Activated CD4-positive, alpha-beta T cell treated with anti-CD3 and anti-CD28 coated beads, Interleukin-2, amount 50 U/mL, for 24 hours (primary cell): ENCODE data around the gene WDR6.
A peak's percentile ranks its signal among the peaks of the same experiment; 100 is the strongest.

ENCODE experiments used
- DNase-seq, 2 donors: peaks; one replicate each; pipeline ENCODE4 v3.0.0-alpha.2; 2020; ENCODE audit warnings: low read depth in 1 of 2, low spot score in 1 of 2

Gene WDR6

DNA sequence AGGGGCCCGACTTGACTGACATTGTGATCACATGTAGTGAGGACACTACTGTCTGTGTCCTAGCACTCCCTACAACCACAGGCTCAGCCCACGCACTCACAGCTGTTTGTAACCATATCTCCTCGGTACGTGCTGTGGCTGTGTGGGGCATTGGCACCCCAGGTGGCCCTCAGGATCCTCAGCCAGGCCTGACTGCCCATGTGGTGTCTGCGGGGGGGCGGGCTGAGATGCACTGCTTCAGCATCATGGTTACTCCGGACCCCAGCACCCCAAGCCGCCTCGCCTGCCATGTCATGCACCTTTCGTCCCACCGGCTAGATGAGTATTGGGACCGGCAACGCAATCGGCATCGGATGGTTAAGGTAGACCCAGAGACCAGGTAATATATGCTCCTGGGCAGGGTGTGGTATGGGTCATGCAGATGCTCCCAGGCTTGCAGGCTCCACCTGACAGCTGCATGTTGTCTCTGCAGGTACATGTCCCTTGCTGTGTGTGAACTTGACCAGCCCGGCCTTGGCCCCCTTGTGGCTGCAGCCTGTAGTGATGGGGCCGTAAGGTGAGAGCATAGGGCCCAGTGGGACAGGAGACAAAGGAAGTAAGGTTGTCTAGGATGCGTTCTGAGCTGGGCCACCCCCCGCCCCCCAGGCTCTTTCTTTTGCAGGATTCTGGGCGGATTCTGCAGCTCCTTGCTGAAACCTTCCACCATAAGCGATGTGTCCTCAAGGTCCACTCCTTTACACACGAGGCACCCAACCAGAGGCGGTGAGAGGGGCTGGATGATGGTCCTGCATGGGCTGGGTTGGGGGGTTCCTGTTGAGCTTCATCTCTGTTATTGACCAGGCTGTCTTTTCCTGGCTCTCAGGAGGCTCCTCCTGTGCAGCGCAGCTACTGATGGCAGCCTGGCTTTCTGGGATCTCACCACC, 6.8 kb downstream of the WDR6 start:
- no peak for DNase-seq

DNA sequence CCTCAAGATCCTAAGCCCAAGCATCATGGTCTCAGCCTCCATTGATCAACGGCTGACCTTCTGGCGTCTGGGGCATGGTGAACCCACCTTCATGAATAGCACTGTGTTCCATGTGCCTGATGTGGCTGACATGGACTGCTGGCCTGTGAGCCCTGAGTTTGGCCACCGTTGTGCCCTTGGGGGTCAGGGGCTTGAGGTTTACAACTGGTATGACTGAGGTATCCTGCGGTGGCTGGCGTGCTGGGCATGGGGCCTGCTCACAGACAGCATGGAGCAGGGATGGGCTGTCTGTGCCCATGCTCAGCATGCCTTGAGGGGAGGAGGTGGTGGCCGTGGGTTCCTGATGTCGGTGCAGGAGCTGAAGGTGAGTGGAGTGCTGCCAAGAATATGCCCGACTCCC, 7.9 kb downstream of the WDR6 start:
- no peak for DNase-seq

DNA sequence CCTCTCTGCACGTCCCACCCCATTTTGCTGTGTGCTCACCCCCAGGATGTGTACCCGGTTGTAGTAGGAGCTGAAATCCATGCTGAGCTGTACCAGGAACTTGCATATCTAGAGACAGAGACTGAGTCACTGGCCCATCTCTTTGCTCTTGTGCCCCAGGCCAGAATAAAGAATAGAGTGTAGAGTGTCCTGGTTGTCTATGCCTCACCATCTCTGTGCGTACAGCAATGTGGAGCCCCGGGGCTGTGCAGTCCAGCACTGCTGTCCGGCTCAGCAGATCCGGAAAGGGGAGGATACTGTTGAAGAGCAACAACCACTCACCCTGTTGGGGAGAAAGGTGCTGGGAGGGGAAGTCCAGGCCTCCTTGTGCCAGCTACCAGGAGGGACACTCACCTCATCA, 8.6 kb downstream of the WDR6 start:
- DNase-seq: no peak

DNA sequence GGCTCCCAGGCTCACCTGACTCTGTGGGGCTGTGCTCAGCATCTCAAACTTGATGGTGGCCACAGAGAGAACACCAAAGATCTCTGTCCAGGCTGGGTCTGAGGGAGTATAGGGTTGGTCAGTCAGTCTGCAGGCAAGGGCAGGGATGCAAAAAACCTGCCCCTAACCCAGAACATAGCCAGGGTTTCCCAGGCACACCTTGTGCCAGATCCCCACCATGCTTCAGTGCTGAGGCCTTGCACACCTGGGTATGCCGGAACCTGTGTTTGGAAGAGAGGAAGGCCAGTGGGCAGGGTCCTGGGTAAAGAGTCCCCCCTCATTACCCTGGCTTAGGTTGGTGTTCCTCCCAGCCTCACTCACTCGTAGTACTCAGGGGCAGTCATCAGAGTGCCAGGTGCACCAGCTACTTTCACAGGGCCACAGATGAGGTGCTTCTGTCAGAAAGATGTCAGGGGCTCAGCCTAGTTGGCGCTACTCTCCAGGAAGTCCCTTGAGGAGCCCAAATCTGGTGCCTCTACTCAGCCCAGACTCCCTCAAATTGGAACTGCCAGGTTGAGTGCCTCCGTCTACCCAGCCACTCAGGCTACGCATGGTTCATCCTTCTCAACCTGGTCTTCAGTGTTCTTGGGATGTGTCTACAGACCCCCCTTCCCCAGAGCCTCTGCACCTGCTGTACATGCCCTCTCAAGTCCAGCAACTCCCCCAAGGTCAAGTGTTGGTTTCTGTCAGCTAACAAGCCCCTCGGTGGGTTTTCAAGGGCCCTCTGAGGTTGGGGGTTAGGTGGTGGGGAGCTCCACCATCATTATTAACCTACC, 9.4 kb downstream of the WDR6 start:
- no peak for DNase-seq

DNA sequence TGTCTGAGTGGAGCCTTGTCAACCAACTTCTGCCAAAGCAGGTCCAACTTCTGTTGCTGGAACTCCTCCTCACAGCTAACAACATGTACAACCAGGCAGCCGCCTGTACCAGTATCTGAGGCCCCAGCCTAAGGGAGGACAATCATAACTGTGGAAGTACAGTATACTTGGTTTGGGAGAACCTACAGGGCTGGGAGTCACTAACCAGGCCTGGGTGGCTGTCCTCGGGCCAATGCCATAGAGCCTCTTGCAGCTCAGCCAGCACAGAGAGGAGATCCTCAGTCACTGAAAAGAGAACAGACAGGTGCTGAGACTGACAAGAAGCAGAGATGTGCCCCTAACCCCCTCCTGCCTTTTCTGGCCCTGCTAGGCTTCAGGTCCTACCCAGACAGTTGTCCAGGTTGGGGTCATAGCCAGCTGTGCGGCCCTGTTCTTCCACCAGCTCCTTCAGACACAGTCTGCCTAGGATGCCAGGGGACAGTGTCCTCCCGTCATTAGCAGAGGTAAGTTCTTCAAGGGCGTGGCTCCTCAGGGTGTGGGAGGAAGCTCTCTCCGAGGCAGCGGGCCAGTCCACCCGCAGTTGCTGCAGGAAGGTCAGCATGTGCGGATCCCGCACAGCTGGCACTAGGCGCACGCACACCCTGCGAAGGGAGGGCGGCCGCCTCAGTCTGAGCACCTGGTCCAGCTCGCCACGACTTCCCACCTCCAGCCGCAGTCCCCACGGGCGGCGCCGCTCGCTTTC, 10.2 kb downstream of the WDR6 start:
- DNase-seq: no peak

DNA sequence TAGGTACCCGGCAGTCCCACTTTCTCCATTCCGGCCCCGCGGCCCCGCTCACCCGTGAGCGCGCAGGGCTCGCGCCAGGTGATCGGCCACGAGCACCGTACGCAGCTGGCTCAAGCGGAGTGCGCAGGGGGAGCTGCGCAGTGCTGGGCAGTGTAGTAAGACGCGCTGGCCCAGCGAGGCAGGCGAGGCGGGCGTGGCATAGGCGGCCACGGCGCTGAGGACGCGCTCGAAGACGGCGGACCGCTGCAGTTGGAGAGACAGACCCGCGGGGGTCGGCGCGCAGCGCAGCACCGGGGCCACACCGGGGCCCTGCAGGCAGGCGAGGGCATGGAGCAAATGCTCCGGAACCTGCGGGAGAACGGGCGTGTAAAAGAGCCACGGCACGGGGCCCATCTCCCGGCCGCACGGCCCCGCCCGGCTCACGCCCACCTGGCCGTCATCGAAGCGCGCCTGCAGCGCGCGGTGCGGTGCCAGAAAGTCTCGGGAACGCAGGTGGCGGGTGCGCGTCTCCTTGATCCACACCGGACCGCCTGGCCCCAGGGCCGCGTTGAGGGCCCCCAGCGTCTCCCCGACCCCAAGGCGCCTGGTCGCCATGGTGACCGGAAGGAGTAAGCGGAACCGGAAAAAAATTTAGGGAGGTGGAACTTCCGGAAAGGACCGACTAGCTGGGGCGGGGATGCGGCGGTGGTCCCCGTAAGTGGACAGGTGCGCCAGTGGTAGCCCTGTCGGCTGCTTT, 10.9 kb downstream of the WDR6 start, which contains the start of gene DALRD3:
Gene DALRD3 (minus strand): TSS at position 610 of the 736 bp plus-strand sequence. CDS start 16 bp downstream, at position 594.
- peak; percentile 41 to 57 for DNase-seq

DNA sequence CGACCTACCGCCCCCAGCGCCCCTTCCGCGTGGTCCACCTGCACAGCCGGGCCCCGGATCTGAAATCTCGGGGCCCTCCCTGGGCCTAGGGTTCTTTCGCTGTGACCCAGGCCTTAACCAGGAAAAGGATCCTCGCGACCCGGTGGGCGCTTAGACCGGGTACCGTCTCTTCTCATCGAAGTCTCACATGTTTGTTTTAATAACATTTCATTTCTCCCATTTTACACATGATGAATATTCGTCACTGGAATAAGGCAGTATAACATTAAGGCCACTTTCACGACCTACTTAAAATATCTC, 11.5 kb downstream of the WDR6 start:
- no peak for DNase-seq

DNA sequence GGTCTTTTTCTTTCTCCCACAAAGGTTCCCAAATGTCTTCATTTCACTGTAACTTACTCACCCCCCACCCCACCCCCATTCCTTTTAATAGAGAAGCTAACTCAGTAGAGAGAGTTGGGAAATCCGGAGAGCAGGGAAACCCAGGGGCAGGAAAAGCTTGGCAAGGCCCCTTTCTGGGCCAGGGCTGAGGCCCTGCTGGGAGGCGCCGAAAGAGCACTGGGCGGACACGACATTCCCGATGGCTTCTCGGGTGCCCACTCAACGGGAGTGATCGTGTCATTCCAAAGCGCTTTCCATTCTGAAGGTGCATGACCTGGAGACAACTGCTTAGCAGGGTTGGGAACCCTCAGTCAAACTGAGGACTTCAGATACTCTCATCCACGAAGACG, 12.7 kb downstream of the WDR6 start:
- no peak for DNase-seq

DNA sequence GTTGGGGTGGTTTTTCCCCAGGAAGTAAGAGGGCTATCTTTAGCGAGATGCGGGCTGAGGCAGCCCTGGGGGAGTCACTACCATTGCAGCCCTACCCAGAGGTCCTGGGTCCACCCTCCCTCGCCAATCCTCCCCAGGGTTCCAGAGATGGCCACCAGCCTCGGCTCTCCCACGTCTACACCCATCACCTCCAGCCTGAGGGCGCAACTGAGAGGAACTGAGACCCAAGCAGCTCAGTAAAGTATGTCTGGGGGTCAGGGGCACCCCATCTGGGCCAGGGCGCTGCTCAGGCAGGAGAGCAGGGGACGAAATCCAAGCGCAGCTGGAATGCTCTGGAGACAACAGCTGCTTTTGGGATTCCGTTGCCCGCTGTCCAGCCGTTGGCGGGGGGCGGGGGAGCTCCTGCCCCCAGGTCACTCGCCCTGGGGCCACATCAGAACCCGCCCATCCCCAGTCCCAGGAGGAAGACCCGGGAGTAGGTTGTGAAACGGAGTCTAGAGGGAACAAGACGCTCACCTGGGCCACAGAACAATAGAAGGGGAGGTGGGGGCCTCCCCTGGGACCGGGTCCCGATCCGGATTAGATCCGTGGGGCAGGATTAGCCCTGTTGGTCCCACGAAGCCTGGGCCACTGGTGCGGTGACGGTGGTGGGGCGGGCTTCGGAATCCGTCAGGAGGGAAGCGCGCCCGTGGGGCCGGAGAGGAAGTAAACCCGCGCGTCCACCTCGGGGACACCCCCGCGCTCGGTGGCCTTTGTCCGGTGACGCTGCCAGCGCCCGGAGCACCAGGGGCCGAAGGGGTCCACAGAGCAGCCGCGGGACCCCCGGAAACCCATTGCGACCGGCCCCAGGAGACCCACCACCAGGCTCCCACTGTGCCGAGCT, 13.4 kb downstream of the WDR6 start:
- no peak for DNase-seq

DNA sequence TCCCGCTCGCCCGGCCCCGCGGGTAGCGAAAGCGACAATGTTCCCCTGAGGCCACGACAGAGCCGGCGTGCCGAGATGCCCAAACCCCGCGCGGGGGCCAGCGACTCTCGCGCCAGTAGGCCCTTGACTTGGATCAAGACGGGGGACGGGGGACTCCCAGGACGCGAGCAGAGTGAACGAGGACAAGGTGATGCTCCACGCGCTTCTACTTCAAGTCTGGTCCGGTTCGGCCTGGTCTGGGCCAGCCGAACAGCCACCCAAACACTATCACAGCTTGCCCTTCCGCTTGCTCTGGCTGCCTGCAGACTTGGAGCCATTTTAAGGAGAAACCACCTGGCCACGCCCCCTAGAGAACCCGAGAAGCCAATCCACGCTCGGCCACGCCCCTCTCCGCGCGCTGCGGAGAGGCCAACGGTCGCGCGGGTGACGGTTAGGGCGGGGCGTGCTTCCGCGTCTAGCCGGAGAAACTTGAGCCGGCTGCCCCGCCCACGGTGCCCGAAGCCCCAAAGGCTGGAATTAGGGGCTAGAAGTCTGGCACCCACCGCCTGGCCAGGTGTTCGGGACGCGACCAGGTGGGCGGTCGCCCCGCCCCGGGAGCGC, 14.1 kb downstream of the WDR6 start:
- peak; percentile 89 to 97 for DNase-seq

DNA sequence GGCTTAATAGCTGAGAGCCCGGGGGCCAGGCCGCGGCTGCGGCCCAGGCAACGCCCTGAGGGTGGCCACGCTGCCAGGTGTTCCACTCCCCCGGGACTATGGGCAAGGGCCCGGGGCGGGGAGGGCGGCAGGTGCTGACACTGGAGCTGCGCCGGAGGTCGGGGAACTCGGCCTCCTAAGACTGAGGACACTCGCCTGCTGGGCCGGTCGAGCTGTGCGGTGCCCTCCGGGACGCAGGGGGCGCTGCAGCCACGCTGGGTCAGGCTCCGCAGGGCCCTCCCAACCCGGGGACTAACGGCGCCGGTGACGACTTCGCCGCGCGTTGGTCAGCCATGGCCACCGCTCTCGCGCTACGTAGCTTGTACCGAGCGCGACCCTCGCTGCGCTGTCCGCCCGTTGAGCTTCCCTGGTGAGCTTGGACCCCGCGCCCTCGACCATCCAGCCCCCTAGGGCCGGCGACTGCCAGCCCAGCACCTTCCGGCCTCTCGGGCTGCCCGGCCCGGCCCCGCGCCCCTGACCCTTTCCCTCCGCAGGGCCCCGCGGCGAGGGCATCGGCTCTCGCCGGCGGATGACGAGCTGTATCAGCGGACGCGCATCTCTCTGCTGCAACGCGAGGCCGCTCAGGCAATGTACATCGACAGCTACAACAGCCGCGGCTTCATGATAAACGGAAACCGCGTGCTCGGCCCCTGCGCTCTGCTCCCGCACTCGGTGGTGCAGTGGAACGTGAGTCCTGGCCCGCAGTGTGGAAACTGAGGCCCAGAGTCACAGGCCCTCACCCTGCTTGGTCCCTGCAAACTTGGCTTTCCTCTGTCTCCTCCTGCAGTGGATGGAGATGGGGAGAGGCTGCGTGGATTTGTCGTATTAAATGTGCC, 14.9 kb downstream of the WDR6 start, which contains the start of gene NDUFAF3:
Gene NDUFAF3 (plus strand): TSS at position 309 of the 875 bp plus-strand sequence. CDS start 24 bp downstream, at position 333.
- peak; percentile 88 to 92 for DNase-seq

DNA sequence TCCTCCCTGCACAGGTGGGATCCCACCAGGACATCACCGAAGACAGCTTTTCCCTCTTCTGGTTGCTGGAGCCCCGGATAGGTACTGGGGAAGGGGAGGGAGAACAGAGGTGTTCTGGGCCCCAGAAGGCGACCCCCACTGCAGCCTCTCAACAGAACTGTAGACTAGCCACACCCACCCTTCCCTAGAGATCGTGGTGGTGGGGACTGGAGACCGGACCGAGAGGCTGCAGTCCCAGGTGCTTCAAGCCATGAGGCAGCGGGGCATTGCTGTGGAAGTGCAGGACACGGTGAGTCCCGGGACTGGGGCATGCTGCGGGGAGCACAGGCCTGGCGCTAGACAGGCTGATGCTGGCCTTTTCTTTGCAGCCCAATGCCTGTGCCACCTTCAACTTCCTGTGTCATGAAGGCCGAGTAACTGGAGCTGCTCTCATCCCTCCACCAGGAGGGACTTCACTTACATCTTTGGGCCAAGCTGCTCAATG, 15.5 kb downstream of the WDR6 start:
- DNase-seq: no peak

DNA sequence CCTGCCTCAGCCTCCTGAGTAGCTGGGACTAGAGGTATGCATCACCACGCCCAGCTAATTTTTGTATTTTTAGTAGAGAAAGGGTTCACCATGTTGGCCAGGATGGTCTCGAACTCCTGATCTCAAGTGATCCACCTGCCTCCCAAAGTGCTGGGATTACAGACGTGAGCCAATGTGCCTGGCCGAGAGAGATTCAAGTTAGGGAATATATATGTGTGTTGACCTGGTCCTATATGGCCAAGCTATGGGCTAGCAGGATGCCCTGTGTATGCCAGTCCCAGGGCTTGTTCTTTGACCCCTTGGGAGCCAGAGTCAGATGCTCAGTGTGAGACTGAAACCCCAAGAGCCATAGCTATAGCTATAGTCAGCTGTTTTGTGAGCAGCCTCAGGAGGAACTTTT, 16.6 kb downstream of the WDR6 start:
- no peak for DNase-seq

DNA sequence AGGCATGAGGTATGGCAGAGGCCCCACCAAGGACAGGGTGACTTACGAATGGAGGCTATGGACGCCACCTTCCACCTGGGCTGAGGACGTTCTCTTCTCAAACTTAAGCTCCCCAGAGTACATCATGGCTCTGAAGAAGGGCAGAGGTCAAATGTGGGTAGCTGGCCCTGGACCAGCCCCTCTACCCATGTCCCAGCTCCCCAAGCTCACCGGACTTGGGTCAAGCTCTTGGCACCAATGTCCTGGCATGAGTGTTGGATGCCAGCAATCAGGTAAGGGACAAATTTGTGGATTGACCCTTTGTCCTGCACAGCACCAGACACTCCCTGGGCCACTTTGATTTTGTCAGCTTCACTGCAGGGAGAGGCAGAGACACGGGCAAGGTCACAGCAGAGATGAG, 17.3 kb downstream of the WDR6 start:
- DNase-seq: no peak

DNA sequence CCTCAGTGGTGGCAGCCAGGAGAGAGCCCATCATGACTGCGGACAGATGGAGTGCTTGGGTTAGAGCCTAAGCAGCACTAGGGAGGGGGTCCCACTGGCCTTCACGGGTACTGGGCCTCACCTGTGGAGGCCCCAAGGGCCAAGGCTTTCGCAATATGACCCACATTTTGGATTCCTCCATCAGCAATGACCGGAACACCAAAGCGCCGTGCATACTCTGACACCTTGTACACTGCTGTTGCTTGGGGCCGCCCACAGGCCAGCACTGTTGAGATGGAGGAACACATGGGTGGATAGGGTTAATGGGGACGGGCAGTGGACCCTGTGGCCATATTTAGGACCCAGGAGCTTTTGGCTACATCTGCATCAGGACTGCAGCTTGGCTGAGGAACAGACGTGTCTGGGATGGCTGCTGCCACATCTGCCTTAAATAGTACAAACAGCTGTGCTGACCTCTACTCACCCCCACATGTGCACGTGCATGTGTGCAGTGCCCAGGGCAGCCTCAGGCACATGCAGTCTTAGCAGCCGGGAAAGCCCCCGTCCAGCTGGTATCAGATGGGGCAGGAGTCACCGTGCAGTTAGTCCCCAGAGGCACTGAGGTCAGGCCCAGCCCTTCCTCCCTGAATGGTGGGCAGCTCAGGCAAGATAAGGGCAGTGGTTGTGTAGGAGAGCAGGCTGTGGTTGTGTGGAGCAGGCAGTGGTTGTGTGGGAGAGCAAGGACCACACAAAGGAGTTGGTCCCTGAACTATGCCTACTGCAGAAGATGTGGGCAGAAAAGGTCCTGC, 18.0 kb downstream of the WDR6 start:
- DNase-seq: no peak

DNA sequence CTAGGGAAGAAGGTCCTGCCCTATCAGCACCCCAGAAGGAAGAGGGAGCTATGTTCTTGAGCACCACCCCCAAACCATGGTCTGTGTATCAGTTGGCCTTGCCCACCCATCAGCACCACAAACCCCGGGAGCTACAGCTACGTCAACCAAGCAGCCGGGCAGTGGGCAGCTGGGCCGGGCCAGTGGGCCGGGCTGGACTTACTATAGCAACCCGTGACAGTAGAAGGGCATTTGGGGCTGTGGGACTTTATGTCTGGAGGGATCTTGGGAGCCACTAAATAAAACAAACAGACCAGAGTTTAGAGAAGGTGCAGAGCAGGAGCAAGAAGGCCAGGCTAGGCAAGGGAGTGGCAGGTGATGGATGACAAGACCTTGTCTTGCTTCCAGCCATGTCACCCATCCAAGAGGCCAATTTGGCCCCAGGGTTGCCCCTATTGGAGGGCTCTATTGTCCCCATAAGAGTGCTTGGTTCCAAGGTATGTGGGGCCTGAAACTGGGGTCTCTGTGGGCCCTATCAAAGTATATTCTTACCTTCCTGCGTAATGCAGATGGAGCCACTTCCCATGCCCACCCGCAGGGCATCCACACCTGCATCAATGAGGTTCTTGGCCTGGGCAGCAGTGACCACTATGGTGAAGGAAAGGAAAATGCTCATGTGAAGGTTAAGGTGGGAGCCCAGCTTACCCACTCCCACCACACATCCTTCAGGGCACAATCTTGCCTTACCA, 18.8 kb downstream of the WDR6 start:
- DNase-seq: no peak

DNA sequence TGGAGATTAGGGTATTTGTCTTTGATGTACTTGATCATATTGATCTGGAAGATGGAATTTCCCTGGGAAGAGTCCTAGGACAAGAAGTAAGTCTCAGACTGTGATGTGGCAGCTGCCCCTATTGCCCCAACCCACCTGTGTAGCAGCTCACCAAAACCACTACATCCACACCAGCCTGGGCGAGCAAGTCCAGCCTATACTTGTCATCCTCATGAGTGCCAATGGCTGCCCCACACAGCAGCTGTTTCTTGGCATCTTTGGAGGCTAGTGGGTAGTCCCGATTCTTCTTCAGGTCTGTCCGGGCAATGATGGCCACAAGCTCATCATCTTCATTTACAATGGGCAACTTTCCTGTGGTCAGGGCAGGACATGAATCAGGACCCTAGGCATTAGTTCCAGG, 19.3 kb downstream of the WDR6 start:
- DNase-seq: no peak
